SK-N-SH treated with all-trans-retinoic acid at 6 μM for 48 hours (cell line): ENCODE results near the gene MRGPRF.

Source experiments
- ATAC-seq: fragments of 200-7000 bp; cut with Tn5 transposase; 3 replicates; pipeline ENCODE4 v1.9.1; 2020; ENCODE audit warnings: mild to moderate bottlenecking, moderate library complexity
- ARNTL ChIP-seq: fragments of 450-650 bp; formaldehyde crosslinking; IDR thresholded peaks from 2 replicates; pipeline ENCODE4 v1.5.0; 2020; ENCODE audit warnings: low read depth, mild to moderate bottlenecking, moderate library complexity, borderline replicate concordance
- BACH2 ChIP-seq: fragments of 250-450 bp; sonication (Bioruptor Pico); IDR thresholded peaks from 2 replicates; pipeline ENCODE4 v1.9.0; 2021; ENCODE audit warnings: mild to moderate bottlenecking, borderline replicate concordance
- CSDC2 ChIP-seq: fragments of 250-450 bp; sonication (Bioruptor Pico); IDR thresholded peaks from 2 replicates; pipeline ENCODE4 v1.5.0; 2020; ENCODE audit warnings: mild to moderate bottlenecking, moderate library complexity
- ESRRG ChIP-seq: fragments of 250-450 bp; sonication (Bioruptor Pico); IDR thresholded peaks from 2 replicates; pipeline ENCODE4 v1.6.1; 2021; ENCODE audit warnings: mild to moderate bottlenecking
- GLIS3 ChIP-seq: fragments of 250-450 bp; sonication (Bioruptor Pico); IDR thresholded peaks from 2 replicates; pipeline ENCODE4 v1.5.0; 2020; ENCODE audit warnings: mild to moderate bottlenecking, moderate library complexity
- ISL1 ChIP-seq: fragments of 250-450 bp; sonication (Bioruptor Pico); IDR thresholded peaks from 2 replicates; pipeline ENCODE4 v2.1.2; 2022; ENCODE audit warnings: mild to moderate bottlenecking, moderate library complexity
- OSR1 ChIP-seq: fragments of 250-450 bp; sonication (Bioruptor Pico); IDR thresholded peaks from 2 replicates; pipeline ENCODE4 v1.8.0; 2022; ENCODE audit warnings: moderate library complexity, mild to moderate bottlenecking, inconsistent platforms
- PPARA ChIP-seq: fragments of 250-450 bp; sonication (Bioruptor Pico); IDR thresholded peaks from 2 replicates; pipeline ENCODE4 v1.5.0; 2020; ENCODE audit warnings: mild to moderate bottlenecking, borderline replicate concordance
- RARB ChIP-seq: fragments of 250-450 bp; sonication (Bioruptor Pico); IDR thresholded peaks from 2 replicates; pipeline ENCODE4 v1.8.0; 2021; ENCODE audit warnings: mild to moderate bottlenecking, moderate library complexity
- SNAI2 ChIP-seq: fragments of 250-450 bp; sonication (Bioruptor Pico); IDR thresholded peaks from 2 replicates; pipeline ENCODE4 v1.5.0; 2020; ENCODE audit warnings: mild to moderate bottlenecking, moderate library complexity
- TCF4 ChIP-seq: fragments of 250-450 bp; sonication (Bioruptor Pico); IDR thresholded peaks from 2 replicates; pipeline ENCODE4 v1.8.0; 2021; ENCODE audit warnings: mild to moderate bottlenecking, moderate library complexity, borderline replicate concordance
- TOX ChIP-seq: fragments of 250-450 bp; sonication (Bioruptor Pico); IDR thresholded peaks from 2 replicates; pipeline ENCODE4 v1.8.0; 2021; ENCODE audit warnings: mild to moderate bottlenecking, moderate library complexity, borderline replicate concordance
- ZC3H10 ChIP-seq: fragments of 250-450 bp; sonication (Bioruptor Pico); IDR thresholded peaks from 2 replicates; pipeline ENCODE4 v1.5.1; 2021; ENCODE audit warnings: mild to moderate bottlenecking, moderate library complexity
- ZFP3 ChIP-seq: fragments of 250-450 bp; sonication (Bioruptor Pico); IDR thresholded peaks from 2 replicates; pipeline ENCODE4 v1.5.0; 2020; ENCODE audit warnings: mild to moderate bottlenecking, moderate library complexity
- ZFP30 ChIP-seq: fragments of 450-650 bp; formaldehyde crosslinking; IDR thresholded peaks from 2 replicates; pipeline ENCODE4 v1.5.0; 2022; ENCODE audit warnings: mild to moderate bottlenecking, moderate library complexity
- ZNF565 ChIP-seq: fragments of 450-650 bp; formaldehyde crosslinking; conservative IDR thresholded peaks from 2 replicates; pipeline ENCODE4 v1.5.0; 2020; ENCODE audit warnings: low read depth, mild to moderate bottlenecking, moderate library complexity
- TF ChIP-seq, protein P1 (sequence below): fragments of 250-450 bp; sonication (Bioruptor Pico); IDR thresholded peaks from 2 replicates; pipeline ENCODE4 v1.5.1; 2021; ENCODE audit warnings: mild to moderate bottlenecking, moderate library complexity
- TF ChIP-seq, protein P2 (sequence below): fragments of 250-450 bp; sonication (Bioruptor Pico); IDR thresholded peaks from 2 replicates; pipeline ENCODE4 v1.5.0; 2020; ENCODE audit warnings: mild to moderate bottlenecking, moderate library complexity
- TF ChIP-seq, protein P3 (sequence below): fragments of 250-450 bp; sonication (Bioruptor Pico); IDR thresholded peaks from 2 replicates; pipeline ENCODE4 v1.5.1; 2020; ENCODE audit warnings: low read depth, mild to moderate bottlenecking, moderate library complexity
- TF ChIP-seq, protein P4 (sequence below): fragments of 250-450 bp; sonication (Bioruptor Pico); IDR thresholded peaks from 2 replicates; pipeline ENCODE4 v1.8.0; 2020; ENCODE audit warnings: mild to moderate bottlenecking, moderate library complexity, borderline replicate concordance
- TF ChIP-seq, protein P5 (sequence below): fragments of 250-450 bp; sonication (Bioruptor Pico); IDR thresholded peaks from 2 replicates; pipeline ENCODE4 v1.8.0; 2021; ENCODE audit warnings: low read depth, mild to moderate bottlenecking, moderate library complexity, borderline replicate concordance

The MRGPRF gene

DNA sequence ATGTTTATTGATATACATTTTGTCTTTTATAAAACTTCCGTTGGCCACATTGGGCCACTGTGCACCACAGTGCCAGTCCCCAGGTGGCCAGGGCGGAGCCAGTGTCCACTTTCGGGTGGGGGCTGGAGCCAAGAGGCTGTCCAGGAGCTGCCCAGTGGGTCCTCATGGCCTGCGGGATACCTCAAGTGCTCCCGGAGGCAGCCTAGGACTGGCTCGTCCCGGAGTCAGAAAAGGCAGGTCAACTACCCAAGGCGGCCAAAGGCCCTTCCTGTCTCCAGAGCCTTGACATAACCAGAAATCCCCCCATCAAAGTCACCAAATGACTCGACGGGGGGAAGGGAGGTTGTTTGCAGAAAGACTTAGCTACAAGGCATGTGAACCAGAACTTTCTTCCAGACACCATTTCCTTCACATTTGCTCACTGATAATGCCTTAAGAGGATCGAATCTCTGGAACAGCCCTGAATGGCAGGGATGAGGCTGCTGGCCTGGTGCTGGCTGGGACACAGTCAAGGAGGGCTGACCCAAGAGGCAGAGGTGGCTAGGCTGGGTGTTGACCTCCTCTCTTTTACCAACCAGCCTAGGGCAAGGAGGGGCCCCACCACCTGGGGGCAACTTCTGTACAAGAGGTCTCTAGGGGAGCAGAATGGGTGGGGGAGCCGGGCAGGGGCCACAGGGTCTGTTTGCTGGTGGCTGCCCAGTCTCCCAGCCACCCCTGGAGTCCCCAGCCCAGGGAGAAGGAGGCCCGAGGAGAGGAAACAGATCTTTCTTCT, 8.4 kb downstream of the MRGPRF start:
- TF ChIP-seq TCF4 (CRISPR knock-in tag) (no peak), ARNTL (CRISPR knock-in tag) (no peak), ZFP3 (no peak), RARB (no peak), TOX (CRISPR knock-in tag) (no peak), ISL1 (CRISPR knock-in tag) (no peak), ZC3H10 (CRISPR knock-in tag) (no peak), PPARA (no peak), BACH2 (CRISPR knock-in tag) (no peak), CSDC2 (no peak), SNAI2 (CRISPR knock-in tag) (no peak)
- TF ChIP-seq, protein P1, sequence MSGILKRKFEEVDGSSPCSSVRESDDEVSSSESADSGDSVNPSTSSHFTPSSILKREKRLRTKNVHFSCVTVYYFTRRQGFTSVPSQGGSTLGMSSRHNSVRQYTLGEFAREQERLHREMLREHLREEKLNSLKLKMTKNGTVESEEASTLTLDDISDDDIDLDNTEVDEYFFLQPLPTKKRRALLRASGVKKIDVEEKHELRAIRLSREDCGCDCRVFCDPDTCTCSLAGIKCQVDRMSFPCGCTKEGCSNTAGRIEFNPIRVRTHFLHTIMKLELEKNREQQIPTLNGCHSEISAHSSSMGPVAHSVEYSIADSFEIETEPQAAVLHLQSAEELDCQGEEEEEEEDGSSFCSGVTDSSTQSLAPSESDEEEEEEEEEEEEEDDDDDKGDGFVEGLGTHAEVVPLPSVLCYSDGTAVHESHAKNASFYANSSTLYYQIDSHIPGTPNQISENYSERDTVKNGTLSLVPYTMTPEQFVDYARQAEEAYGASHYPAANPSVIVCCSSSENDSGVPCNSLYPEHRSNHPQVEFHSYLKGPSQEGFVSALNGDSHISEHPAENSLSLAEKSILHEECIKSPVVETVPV (CRISPR knock-in tag), result no peak
- TF ChIP-seq, protein P2, sequence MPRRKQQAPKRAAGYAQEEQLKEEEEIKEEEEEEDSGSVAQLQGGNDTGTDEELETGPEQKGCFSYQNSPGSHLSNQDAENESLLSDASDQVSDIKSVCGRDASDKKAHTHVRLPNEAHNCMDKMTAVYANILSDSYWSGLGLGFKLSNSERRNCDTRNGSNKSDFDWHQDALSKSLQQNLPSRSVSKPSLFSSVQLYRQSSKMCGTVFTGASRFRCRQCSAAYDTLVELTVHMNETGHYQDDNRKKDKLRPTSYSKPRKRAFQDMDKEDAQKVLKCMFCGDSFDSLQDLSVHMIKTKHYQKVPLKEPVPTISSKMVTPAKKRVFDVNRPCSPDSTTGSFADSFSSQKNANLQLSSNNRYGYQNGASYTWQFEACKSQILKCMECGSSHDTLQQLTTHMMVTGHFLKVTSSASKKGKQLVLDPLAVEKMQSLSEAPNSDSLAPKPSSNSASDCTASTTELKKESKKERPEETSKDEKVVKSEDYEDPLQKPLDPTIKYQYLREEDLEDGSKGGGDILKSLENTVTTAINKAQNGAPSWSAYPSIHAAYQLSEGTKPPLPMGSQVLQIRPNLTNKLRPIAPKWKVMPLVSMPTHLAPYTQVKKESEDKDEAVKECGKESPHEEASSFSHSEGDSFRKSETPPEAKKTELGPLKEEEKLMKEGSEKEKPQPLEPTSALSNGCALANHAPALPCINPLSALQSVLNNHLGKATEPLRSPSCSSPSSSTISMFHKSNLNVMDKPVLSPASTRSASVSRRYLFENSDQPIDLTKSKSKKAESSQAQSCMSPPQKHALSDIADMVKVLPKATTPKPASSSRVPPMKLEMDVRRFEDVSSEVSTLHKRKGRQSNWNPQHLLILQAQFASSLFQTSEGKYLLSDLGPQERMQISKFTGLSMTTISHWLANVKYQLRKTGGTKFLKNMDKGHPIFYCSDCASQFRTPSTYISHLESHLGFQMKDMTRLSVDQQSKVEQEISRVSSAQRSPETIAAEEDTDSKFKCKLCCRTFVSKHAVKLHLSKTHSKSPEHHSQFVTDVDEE (CRISPR knock-in tag), result no peak
- TF ChIP-seq, protein P3, sequence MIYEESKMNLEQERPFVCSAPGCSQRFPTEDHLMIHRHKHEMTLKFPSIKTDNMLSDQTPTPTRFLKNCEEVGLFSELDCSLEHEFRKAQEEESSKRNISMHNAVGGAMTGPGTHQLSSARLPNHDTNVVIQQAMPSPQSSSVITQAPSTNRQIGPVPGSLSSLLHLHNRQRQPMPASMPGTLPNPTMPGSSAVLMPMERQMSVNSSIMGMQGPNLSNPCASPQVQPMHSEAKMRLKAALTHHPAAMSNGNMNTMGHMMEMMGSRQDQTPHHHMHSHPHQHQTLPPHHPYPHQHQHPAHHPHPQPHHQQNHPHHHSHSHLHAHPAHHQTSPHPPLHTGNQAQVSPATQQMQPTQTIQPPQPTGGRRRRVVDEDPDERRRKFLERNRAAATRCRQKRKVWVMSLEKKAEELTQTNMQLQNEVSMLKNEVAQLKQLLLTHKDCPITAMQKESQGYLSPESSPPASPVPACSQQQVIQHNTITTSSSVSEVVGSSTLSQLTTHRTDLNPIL (CRISPR knock-in tag), result no peak
- TF ChIP-seq, protein P4, sequence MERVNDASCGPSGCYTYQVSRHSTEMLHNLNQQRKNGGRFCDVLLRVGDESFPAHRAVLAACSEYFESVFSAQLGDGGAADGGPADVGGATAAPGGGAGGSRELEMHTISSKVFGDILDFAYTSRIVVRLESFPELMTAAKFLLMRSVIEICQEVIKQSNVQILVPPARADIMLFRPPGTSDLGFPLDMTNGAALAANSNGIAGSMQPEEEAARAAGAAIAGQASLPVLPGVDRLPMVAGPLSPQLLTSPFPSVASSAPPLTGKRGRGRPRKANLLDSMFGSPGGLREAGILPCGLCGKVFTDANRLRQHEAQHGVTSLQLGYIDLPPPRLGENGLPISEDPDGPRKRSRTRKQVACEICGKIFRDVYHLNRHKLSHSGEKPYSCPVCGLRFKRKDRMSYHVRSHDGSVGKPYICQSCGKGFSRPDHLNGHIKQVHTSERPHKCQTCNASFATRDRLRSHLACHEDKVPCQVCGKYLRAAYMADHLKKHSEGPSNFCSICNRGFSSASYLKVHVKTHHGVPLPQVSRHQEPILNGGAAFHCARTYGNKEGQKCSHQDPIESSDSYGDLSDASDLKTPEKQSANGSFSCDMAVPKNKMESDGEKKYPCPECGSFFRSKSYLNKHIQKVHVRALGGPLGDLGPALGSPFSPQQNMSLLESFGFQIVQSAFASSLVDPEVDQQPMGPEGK, result no peak
- TF ChIP-seq, protein P5, sequence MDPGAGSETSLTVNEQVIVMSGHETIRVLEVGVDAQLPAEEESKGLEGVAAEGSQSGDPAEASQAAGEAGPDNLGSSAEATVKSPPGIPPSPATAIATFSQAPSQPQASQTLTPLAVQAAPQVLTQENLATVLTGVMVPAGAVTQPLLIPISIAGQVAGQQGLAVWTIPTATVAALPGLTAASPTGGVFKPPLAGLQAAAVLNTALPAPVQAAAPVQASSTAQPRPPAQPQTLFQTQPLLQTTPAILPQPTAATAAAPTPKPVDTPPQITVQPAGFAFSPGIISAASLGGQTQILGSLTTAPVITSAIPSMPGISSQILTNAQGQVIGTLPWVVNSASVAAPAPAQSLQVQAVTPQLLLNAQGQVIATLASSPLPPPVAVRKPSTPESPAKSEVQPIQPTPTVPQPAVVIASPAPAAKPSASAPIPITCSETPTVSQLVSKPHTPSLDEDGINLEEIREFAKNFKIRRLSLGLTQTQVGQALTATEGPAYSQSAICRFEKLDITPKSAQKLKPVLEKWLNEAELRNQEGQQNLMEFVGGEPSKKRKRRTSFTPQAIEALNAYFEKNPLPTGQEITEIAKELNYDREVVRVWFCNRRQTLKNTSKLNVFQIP (CRISPR knock-in tag), result no peak
- TF ChIP-seq, all 23 proteins: peak for 0
- ATAC-seq, result no peak

DNA sequence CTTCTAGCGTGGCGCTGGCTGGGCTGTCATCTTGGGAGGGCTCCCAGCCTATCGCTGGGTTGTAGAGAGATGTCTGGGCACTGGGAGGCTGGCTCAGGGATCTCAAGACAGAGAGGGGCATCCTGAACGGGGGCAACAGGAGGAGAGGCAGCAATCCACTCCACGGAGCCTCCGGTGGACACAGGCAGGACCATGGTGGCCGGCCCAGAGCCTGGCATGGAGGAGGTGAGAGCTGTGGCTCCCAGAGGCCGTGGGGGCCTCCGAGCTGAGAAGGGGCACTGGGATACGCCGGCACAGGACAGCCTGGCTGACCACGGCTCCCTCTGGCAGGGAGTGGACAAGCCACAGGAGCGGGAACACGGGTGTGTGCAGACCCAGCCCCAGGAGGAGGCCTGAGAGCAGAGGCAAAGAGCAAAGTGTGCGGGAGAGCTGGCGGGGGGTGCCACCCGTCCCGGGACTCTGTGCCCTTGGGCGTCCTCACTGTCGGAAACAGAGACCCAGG, 9.1 kb downstream of the MRGPRF start:
- no peak for ATAC-seq
- TF ChIP-seq ZC3H10 (CRISPR knock-in tag) (no peak), SNAI2 (CRISPR knock-in tag) (no peak), TOX (CRISPR knock-in tag) (no peak), TCF4 (CRISPR knock-in tag) (no peak), ZFP3 (no peak), ESRRG (CRISPR knock-in tag) (no peak), GLIS3 (CRISPR knock-in tag) (no peak), ZFP30 (CRISPR knock-in tag) (no peak), OSR1 (CRISPR knock-in tag) (no peak), PPARA (no peak), CSDC2 (no peak), ARNTL (CRISPR knock-in tag) (no peak), ZNF565 (CRISPR knock-in tag) (no peak), RARB (no peak), ISL1 (CRISPR knock-in tag) (no peak)
- TF ChIP-seq, protein P5 (CRISPR knock-in tag), result no peak
- TF ChIP-seq, protein P1 (CRISPR knock-in tag), result no peak
